OCI-LY7 (cell line): ENCODE results near the gene TAF3. TPM values are rescaled to one million over a fixed set of nuclear protein-coding genes. Genes with fewer than 3 reads are reported as not detected.

ENCODE experiments used
- BruUV-seq: library from RNA; stranded (reverse); fragments of 400-500 nt; replicated peaks from 2 replicates; lab custom pipeline; 2021; lab: Mats Ljungman, UMichigan
- CTCF ChIA-PET: fragments of 300-600 bp; sonication (Branson Sonifier 250); formaldehyde crosslinking; loops from one replicate; lab custom pipeline; 2022; ENCODE audit warnings: antibody characterized with exemption; ENCODE audit not compliant: unreplicated experiment; lab: Charles Lee
- POLR2A ChIA-PET: fragments of 300-600 bp; sonication (Branson Sonifier 250); formaldehyde crosslinking; loops from one replicate; lab custom pipeline; 2022; ENCODE audit warnings: antibody characterized with exemption; lab: Charles Lee
- DNase-seq: peaks from one replicate; pipeline ENCODE4 v3.0.0-alpha.2; 2015; ENCODE audit warnings: low spot score
- H2AFZ ChIP-seq: fragments of 200-600 bp; sonication (generic), shearing (Covaris generic); 2 replicates; pipeline ENCODE4 v1.6.1; 2014; ENCODE audit warnings: mild to moderate bottlenecking, antibody characterized with exemption, low read length, moderate library complexity
- H3K27ac ChIP-seq: fragments of 200-600 bp; sonication (generic); 2 replicates; pipeline ENCODE4 v1.5.1; 2014; ENCODE audit warnings: mixed run types, low read depth, mild to moderate bottlenecking, moderate library complexity, low read length, inconsistent platforms; ENCODE audit not compliant: poor library complexity, severe bottlenecking
- H3K36me3 ChIP-seq: fragments of 200-600 bp; sonication (generic); 2 replicates; pipeline ENCODE4 v1.6.1; 2014; ENCODE audit warnings: mild to moderate bottlenecking, antibody characterized with exemption, low read length, moderate library complexity, mixed read lengths; ENCODE audit not compliant: insufficient read depth
- H3K4me1 ChIP-seq: fragments of 200-600 bp; sonication (generic); 2 replicates; pipeline ENCODE4 v1.5.1; 2014; ENCODE audit warnings: mild to moderate bottlenecking, low read length; ENCODE audit not compliant: insufficient read depth, poor library complexity, severe bottlenecking
- H3K4me2 ChIP-seq: fragments of 200-600 bp; sonication (generic); 2 replicates; pipeline ENCODE4 v1.6.1; 2014; ENCODE audit warnings: mild to moderate bottlenecking, low read length
- H3K4me3 ChIP-seq: fragments of 200-600 bp; sonication (generic); 2 replicates; pipeline ENCODE4 v1.5.1; 2014; ENCODE audit warnings: mild to moderate bottlenecking, low read depth, low read length; ENCODE audit not compliant: poor library complexity, severe bottlenecking
- H3K79me2 ChIP-seq: fragments of 200-600 bp; sonication (generic); 2 replicates; pipeline ENCODE4 v1.6.1; 2016; ENCODE audit warnings: low read depth, mild to moderate bottlenecking, low read length, moderate library complexity, mixed read lengths; ENCODE audit not compliant: insufficient read depth
- H3K9me2 ChIP-seq: fragments of 200-600 bp; sonication (generic); 2 replicates; pipeline ENCODE4 v1.6.1; 2016; ENCODE audit warnings: mild to moderate bottlenecking, low read length, mixed read lengths; ENCODE audit not compliant: insufficient read depth
- H3K9me3 ChIP-seq: fragments of 200-600 bp; sonication (generic); 2 replicates; pipeline ENCODE4 v1.6.1; 2014; ENCODE audit warnings: mild to moderate bottlenecking, mixed run types, low read length, mixed read lengths
- H4K20me1 ChIP-seq: fragments of 200-600 bp; sonication (generic); 2 replicates; pipeline ENCODE4 v1.6.1; 2014; ENCODE audit warnings: mild to moderate bottlenecking, antibody characterized with exemption, low read length, moderate library complexity, mixed read lengths; ENCODE audit not compliant: insufficient read depth
- EZH2phosphoT487 ChIP-seq: fragments of 200-600 bp; sonication (generic); IDR thresholded peaks from 2 replicates; pipeline ENCODE4 v1.6.1; 2018; ENCODE audit warnings: low read depth, borderline replicate concordance, mild to moderate bottlenecking, mixed run types, antibody characterized with exemption, low read length, moderate library complexity, mixed read lengths
- intact Hi-C: fragments of 100-400 bp; cut with micrococcal nuclease; formaldehyde crosslinking; loops from one replicate; pipeline ENCODE4 v1.10.0; 2022; ENCODE audit not compliant: unreplicated experiment
- total RNA-seq, 2 experiments: library from RNA; depleted of rRNA in 1 of 2; stranded (reverse); fragments of >200 nt in 1 of 2; shearing (Covaris generic) in 1 of 2; gene quantifications; 2 replicates each; pipeline ENCODE4 v1.2.3, GENCODE V29; 2014 to 2022
- TF ChIP-seq, protein P1 (sequence below): fragments of 200-600 bp; sonication (generic); conservative IDR thresholded peaks from 2 replicates; pipeline ENCODE4 v1.5.1; 2014; ENCODE audit warnings: mild to moderate bottlenecking, antibody characterized with exemption, low read length, moderate library complexity, mixed read lengths

TAF3 gene
- total RNA-seq, 2 experiments from 2014 or later = 3.8 to 11.1 TPM

DNA sequence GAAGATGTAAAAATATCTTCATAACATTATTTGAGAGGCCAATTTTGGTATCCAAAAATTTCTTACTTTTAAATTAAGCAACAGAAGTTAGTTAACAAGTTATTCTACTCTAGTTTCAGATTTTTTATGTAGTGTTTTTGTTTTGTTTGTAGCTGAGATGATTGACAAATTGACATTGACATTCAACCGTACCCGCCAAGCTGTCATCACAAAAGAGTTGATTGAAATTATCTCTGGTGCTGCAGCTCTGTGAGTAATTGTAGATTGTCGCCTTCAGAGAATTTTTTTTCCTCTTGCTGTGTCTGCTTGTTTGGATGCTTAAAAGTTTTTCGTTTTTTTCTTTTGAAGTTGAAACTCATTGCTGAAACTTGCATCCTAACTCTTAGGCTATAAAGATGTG, 15.7 kb upstream of the TAF3 start:
- no peak for TF ChIP-seq EZH2phosphoT487
- TF ChIP-seq, protein P1, sequence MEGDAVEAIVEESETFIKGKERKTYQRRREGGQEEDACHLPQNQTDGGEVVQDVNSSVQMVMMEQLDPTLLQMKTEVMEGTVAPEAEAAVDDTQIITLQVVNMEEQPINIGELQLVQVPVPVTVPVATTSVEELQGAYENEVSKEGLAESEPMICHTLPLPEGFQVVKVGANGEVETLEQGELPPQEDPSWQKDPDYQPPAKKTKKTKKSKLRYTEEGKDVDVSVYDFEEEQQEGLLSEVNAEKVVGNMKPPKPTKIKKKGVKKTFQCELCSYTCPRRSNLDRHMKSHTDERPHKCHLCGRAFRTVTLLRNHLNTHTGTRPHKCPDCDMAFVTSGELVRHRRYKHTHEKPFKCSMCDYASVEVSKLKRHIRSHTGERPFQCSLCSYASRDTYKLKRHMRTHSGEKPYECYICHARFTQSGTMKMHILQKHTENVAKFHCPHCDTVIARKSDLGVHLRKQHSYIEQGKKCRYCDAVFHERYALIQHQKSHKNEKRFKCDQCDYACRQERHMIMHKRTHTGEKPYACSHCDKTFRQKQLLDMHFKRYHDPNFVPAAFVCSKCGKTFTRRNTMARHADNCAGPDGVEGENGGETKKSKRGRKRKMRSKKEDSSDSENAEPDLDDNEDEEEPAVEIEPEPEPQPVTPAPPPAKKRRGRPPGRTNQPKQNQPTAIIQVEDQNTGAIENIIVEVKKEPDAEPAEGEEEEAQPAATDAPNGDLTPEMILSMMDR = no peak
- Histone ChIP-seq H3K4me2 (no peak overlapping the region), H2AFZ (no peak overlapping the region), H3K9me2 (no peaks in the 10 kb centered on the region), H3K27ac (no peak overlapping the region), H3K36me3 (peaks cover 94% of the 10 kb centered on the region), H3K79me2 (no peaks in the 10 kb centered on the region), H3K4me1 (no peaks in the 10 kb centered on the region), H4K20me1 (peaks cover 8% of the 10 kb centered on the region; the same call in 1 of the 2 replicates), H3K9me3 (no peaks in the 10 kb centered on the region), H3K4me3 (no peak overlapping the region)
- CTCF ChIA-PET = no interaction called here
- BruUV-seq = no TSS peak
- POLR2A ChIA-PET = interaction anchor here (1.2 kb wide), 1 partner anchor 10 kb away, joined by 4 read pairs; no protein-coding TSS in a partner anchor
- no peak for DNase-seq
- intact Hi-C loops = no loop called here

DNA sequence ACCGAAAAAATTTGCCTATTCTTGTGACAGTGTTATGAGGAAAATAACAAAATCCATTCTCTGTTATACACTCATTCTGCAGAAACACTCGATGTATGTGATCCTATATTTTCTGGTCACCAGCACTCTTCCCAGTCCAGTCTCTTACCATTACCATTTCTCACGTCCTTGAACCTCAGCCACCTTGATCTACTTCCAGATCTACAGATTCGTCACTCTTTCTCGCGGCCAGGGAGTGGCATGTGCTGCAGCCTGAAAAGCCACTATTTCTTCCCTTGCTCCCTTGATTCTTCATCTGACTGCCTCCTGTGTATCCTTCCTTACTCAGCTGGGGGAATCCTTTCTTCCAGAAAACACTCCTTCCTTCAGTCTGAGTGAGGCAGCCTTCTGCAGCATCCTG, 14.1 kb upstream of the TAF3 start:
- ChIA-PET CTCF (no interaction called here), POLR2A (interaction anchor here (0.7 to 1.7 kb wide), 2 partner anchors 12 to 14 kb away, joined by 4 read pairs; partner anchors contain the start of gene TAF3)
- Histone ChIP-seq H3K27ac (no peak overlapping the region), H3K4me3 (no peak overlapping the region), H2AFZ (no peak overlapping the region), H4K20me1 (peaks cover 8% of the 10 kb centered on the region; the same call in 1 of the 2 replicates), H3K9me2 (no peaks in the 10 kb centered on the region), H3K36me3 (peaks cover 92% of the 10 kb centered on the region), H3K4me1 (no peaks in the 10 kb centered on the region), H3K4me2 (no peak overlapping the region), H3K79me2 (no peaks in the 10 kb centered on the region), H3K9me3 (no peaks in the 10 kb centered on the region)
- DNase-seq = no peak
- no peak for TF ChIP-seq EZH2phosphoT487
- TF ChIP-seq, protein P1 = no peak
- BruUV-seq = no TSS peak
- intact Hi-C loops = no loop called here

DNA sequence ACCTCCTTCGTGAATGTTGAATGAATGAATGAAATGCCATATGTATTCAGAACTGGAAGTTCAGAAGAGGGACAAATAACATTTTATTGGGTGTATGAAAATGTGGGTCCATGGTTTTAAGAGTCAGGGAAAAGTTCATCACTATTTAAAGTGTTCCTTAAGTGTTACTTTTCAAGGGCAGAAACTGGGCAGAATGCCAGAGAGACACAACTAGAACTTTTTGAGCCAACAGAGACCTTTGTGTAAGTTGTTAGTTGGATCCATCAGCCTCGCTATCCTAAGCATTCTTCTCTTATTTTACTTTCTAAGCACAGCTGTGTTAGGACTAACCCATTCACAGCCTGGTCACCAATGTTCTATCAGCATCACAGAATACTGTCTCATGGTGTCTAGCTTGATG, 13.6 kb upstream of the TAF3 start:
- Histone ChIP-seq H2AFZ (no peak overlapping the region), H3K9me2 (no peaks in the 10 kb centered on the region), H3K27ac (no peak overlapping the region), H3K4me1 (no peaks in the 10 kb centered on the region), H4K20me1 (peaks cover 8% of the 10 kb centered on the region; the same call in 1 of the 2 replicates), H3K4me3 (no peak overlapping the region), H3K36me3 (peaks cover 92% of the 10 kb centered on the region), H3K4me2 (no peak overlapping the region), H3K9me3 (no peaks in the 10 kb centered on the region), H3K79me2 (no peaks in the 10 kb centered on the region)
- intact Hi-C loops = no loop called here
- ChIA-PET CTCF (no interaction called here), POLR2A (interaction anchor here (1.7 kb wide), 1 partner anchor 13 kb away, joined by 4 read pairs; no protein-coding TSS in a partner anchor)
- DNase-seq = no peak
- no TSS peak for BruUV-seq
- TF ChIP-seq EZH2phosphoT487 = no peak
- TF ChIP-seq, protein P1 = no peak
